ENCODE measurements around the gene KTI12.

GRCh38 chr1:52063192-52063591, 29.6 kb upstream of the KTI12 start:
- TF ChIP-seq, protein P1, sequence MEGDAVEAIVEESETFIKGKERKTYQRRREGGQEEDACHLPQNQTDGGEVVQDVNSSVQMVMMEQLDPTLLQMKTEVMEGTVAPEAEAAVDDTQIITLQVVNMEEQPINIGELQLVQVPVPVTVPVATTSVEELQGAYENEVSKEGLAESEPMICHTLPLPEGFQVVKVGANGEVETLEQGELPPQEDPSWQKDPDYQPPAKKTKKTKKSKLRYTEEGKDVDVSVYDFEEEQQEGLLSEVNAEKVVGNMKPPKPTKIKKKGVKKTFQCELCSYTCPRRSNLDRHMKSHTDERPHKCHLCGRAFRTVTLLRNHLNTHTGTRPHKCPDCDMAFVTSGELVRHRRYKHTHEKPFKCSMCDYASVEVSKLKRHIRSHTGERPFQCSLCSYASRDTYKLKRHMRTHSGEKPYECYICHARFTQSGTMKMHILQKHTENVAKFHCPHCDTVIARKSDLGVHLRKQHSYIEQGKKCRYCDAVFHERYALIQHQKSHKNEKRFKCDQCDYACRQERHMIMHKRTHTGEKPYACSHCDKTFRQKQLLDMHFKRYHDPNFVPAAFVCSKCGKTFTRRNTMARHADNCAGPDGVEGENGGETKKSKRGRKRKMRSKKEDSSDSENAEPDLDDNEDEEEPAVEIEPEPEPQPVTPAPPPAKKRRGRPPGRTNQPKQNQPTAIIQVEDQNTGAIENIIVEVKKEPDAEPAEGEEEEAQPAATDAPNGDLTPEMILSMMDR (IDR thresholded peaks at IDR 0.05; ENCODE audit: low read length) = no peak
- TF ChIP-seq EZH2 (IDR thresholded peaks at IDR 0.05; ENCODE audit: borderline replicate concordance, low read length) = no peak

Data from OCI-LY1 (cell line).